Spleen (tissue), 7 donors: ENCODE results near the gene LRRC45.

Experiments
- CTCF ChIP-seq, 11 experiments: fragments of 200-600 bp in 7 of 11; fragments of 450-650 bp in 4 of 11; sonication (generic) in 4 of 11; IDR thresholded peaks in 8 of 11; conservative IDR thresholded peaks in 3 of 11; 1 replicate in 7 of 11; 2 replicates in 4 of 11; pipeline versions ENCODE4 v1.4.0 to v1.8.0; 2016 to 2021; ENCODE audit warnings: antibody characterized with exemption in 11 of 11, inconsistent platforms in 4 of 11, mild to moderate bottlenecking in 1 of 11
- POLR2A ChIP-seq, 3 donors: fragments of 450-650 bp; IDR thresholded peaks; one replicate each; pipeline ENCODE4 v1.5.1; 2017; ENCODE audit warnings: antibody characterized with exemption in 3 of 3, mild to moderate bottlenecking in 1 of 3
- POLR2AphosphoS5 ChIP-seq, 3 donors: sonication (generic); formaldehyde crosslinking; IDR thresholded peaks; one replicate each; pipeline ENCODE4 v1.5.1; 2017; ENCODE audit warnings: antibody characterized with exemption in 3 of 3
- donor health status: DM: no; HTN: no; CAD: no; lungs with moderate emphysema.
- donor health status: DM: no; HTN: no; CAD: no.
- donor health status: DM: no; HTN: no; CAD: no.

DNA sequence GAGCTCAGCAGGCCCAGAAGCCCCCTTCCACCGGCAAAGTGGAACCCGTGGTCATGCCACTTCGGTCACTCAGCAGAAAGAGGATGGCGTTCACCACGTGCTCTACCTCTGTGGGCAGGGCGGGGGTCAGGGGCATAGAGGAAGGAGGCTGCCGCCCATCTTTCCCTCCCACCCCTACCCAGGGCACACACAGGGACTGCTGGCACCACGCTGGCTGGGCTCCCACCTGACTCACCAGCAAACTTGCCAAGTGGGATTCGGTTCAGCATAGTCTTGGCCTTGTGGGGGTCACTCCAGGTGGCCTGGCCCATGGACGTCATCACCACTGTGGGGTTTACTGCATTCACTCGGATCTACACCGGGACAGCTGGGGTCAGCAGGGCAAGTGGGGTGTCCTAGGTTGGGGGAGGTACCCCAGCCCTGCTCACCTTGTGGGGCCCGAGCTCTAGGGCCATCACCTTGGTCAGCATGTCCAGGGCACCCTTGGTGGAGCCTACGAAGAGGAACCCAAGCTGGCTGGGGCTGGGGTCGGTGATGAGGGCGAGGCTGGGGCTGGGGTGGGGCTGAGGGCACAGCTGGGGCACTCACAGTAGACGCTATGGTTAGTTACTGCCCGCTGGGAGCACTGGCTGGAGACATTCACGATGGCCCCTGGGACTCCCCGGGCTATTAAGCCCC, 13.0 kb downstream of the LRRC45 start:
- TF ChIP-seq CTCF (IDR thresholded peaks at IDR 0.05 in 8 of 11, conservative IDR thresholded peaks at IDR 0.05 in 3 of 11) = no peak
- no peak for TF ChIP-seq POLR2AphosphoS5 (IDR thresholded peaks at IDR 0.05)
- TF ChIP-seq POLR2A (IDR thresholded peaks at IDR 0.05) = no peak
